ENCODE measurements around the gene MMP7.

Gene MMP7

GRCh38 chr11:102491969-102492368, 38.6 kb downstream of the MMP7 start:
- DNase-seq: no peak

DNA sequence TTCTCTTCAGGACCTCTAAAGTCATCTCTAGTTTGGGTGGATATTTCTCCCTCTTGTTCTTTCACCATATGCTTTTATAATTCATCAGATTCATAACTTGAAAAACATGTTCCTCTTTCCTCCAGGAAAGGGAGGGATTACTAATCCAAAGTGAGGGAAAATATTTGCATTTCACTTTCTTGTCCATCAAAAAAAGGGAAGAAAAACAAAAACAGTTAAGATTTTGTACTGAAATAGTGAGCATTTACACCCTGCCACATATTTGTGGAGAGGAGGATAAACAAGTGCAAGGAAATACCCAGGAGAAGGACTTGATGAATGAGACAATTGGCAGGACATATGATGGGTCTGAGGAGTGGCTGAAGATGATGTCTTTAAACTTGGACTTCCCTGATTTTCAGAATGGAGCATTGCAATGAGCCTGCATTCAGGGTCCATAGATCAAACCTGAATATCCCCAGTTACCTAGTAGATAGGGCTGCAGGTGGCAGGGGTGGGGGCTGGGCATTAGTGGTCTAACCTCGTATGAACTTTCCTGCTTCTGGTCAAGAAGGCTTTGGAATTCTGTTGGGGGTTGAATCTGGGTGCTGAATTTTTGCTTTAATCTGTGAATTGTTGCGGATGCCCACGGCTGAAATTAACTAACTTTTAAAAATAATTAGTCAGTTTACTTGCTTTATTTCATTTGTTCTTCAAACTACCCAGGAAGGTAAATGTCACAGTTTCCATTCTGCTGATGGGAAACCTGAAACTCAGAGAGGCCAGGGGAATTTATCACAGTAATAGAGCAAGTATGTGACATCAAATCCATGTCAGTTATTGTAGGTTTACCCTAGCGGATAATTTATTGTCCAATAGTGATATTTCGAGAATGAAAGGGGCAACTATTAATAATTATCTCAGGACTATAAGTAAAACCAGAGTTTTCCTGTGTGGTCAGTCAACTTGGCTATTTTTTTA, 41.1 kb downstream of the MMP7 start:
- DNase-seq: no peak

DNA sequence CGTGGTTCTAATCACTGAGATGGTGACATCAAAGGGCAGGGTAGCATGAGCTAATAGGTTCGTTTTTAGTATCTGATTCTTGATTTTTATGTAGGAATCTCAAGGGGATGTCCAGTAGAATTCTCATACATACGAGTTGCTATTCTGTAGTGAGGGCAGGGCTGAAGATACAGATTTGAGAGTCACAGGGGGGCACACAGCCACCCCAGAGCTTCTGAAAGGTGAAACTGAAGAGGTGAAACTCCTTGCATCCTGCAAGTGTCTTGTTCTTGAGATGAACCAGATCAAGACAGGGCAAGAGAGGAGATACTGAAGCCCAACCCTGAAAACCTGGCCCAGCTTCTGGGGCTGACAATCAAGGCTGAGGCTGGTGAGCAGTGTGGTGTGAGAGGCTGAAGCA, 42.3 kb downstream of the MMP7 start:
- no peak for DNase-seq

DNA sequence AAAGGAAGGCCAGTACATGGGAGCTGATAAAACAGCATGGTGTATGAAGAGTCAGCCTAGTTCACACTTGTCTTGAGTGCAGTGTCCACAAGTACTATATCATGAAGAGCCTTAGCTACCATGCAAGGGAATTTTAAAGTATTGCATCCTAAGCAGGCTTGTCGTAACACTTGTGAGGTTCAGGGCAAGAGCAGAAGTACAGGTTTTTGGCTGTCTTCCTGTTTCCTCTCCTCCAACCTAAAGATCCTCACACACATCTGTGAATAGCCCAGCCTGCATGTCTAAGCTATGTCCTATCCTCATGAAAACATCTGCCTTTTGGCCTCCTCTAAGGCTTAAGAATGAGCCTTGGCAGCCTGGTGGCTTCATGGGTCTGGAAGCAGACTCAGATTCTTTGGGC, 43.3 kb downstream of the MMP7 start:
- no peak for DNase-seq

- no peak for DNase-seq
These were observed 44.0 kb downstream of the MMP7 start for GRCh38 chr11:102486584-102486983.

DNA sequence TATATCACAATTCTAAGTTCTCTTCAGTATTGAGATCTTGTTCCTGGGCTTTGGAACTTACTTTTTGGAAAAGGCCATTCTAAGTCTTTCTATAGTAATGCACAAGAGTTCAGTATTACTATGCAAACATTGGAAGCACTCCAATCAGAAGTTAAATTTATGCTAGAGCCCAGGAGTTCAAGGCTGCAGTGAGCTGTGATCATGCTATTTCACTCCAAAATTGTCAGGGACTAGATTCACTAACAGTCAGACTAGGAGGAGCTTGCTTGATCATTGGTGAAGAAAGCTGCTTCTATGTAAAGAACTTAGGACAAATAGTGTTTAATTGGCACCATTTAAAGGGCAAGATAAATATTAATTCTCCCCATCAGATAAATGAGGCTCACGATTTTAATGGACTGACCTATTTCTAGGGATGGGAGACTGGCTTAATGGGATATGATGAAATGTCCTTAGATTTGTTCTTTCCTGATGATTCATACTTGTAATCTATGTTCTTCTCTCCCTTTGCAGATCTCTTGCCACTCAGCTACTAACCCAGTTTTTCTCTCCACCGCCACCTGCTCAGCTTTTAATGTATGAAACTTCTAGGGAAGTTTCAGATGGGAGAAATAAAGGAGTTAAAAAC, 45.3 kb downstream of the MMP7 start:
- no peak for DNase-seq

GRCh38 chr11:102482433-102482832, 48.1 kb downstream of the MMP7 start:
- no peak for DNase-seq

DNA sequence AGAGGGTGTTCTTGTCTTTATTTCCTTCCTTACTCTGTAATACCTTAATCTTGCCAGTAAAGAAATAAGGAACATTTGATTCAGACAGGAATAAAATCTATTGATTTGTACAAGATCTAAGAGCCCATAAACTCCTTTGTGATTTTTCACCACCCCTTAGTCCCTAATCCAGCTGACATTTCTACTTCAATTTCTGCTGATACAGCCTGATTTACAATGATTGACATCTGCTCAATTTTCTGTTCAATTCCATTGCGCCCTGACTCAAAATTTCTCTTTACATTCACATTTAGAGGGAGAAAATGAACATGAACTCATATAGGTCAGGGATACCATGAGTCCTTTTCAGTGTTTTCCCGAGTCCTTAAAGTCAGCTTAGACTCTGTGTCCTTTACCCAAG, 50.8 kb downstream of the MMP7 start:
- no peak for DNase-seq

GRCh38 chr11:102478673-102479299, 51.8 kb downstream of the MMP7 start:
- no peak for DNase-seq

DNA sequence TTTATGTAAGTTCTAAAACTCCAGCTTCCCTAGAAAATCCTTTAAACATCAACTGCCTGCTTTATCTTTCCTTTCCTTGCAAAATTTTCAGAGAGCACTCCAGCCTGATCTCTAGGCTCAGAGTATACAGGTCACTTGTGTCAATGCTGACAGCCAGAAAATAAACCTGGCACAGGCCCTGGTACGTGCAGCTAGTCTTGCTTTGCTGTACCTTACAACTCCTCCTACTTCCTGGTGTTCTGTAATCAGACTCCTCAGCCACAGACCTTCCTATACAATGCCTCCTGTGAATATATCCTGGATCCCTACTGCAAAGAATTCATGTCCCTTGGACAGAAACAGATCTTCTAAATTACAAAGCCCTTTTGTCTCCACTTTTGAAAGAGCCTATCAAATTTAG, 53.7 kb downstream of the MMP7 start:
- DNase-seq: no peak

DNA sequence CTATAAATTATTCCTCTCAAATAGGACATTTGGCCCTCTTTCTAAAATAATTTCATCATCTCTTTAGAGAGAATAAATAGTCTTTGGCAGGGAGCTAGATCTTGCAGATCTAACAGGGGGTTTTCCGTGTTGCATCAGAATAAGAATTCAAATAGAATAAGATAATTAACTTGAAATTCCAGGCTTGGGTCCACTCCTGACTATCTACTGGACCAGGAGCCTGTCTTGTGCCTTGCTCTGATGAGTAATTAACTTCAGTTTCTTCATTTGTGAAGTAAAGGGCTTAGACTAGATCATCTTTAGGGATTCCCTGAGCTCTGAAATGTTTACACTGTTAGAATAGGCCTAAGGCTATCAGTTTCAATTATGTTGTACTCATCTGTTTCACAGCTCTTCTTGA, 54.5 kb downstream of the MMP7 start:
- DNase-seq: no peak

DNA sequence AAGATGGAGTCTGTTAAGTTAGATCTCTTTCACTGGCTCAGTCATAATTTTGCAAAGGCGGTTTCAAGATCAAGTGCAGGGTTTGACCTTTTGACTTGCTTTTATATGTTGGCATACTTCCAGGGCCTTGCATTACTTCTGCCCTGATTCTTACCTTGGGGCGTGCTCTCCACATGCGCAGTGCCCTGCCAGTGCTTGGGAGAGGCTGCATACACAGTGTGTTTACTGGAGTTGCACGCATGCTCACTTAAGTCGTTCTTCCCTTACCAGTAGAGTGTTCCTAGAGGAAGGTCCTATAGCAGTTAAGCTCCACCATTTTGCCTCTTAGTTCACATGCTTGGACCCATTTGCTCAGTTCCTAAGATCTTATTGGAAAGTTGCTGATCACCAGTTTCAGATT, 57.0 kb downstream of the MMP7 start:
- no peak for DNase-seq

- no peak for DNase-seq
These were observed 58.4 kb downstream of the MMP7 start for GRCh38 chr11:102472127-102472526.

GRCh38 chr11:102471474-102471873, 59.1 kb downstream of the MMP7 start:
- DNase-seq: no peak

All from activated T-cell treated with anti-CD3 and anti-CD28 coated beads, Interleukin-2, amount 50 U/mL, for 48 hours (primary cell).